GM23338 (cell line): Measurements from ENCODE around the gene MXRA8.

Experiments
- CREB1 ChIP-seq: fragments of 250-450 bp; sonication (Bioruptor Pico); IDR thresholded peaks from 2 replicates; pipeline ENCODE4 v1.5.0; 2020; ENCODE audit warnings: low read depth, mild to moderate bottlenecking, moderate library complexity
- CTCF ChIP-seq, 2 experiments: fragments of 200-600 bp in 1 of 2; sonication (generic) in 1 of 2; conservative IDR thresholded peaks; 2 replicates each; pipeline versions ENCODE4 v1.5.1 to v1.6.1; 2016 to 2017; ENCODE audit warnings: antibody characterized with exemption in 2 of 2, low read depth in 2 of 2, mild to moderate bottlenecking in 2 of 2, moderate library complexity in 1 of 2
- ETS1 ChIP-seq: IDR thresholded peaks from 2 replicates; pipeline ENCODE4 v1.6.1; 2016; ENCODE audit warnings: antibody characterized with exemption
- EZH2 ChIP-seq: fragments of 200-600 bp; sonication (generic); IDR thresholded peaks from one replicate; pipeline ENCODE4 v1.8.0; 2017; ENCODE audit warnings: antibody characterized with exemption, mild to moderate bottlenecking, low read depth; ENCODE audit not compliant: unreplicated experiment
- EZH2phosphoT487 ChIP-seq: fragments of 200-600 bp; sonication (generic); IDR thresholded peaks from one replicate; pipeline ENCODE4 v1.8.1; 2018; ENCODE audit warnings: antibody characterized with exemption; ENCODE audit not compliant: unreplicated experiment
- JUNB ChIP-seq: IDR thresholded peaks from one replicate; pipeline ENCODE4 v1.6.1; 2016; ENCODE audit warnings: antibody characterized with exemption; ENCODE audit not compliant: unreplicated experiment
- NANOG ChIP-seq: IDR thresholded peaks from 2 replicates; pipeline ENCODE4 v1.6.1; 2016; ENCODE audit warnings: antibody characterized with exemption, borderline replicate concordance
- POLR2AphosphoS5 ChIP-seq: IDR thresholded peaks from 2 replicates; pipeline ENCODE4 v1.6.1; 2016; ENCODE audit warnings: antibody characterized with exemption, low read depth
- REST ChIP-seq: IDR thresholded peaks from one replicate; pipeline ENCODE4 v1.6.1; 2018; ENCODE audit warnings: antibody characterized with exemption; ENCODE audit not compliant: unreplicated experiment
- ZNF114 ChIP-seq: fragments of 250-450 bp; sonication (Bioruptor Pico); IDR thresholded peaks from 2 replicates; pipeline ENCODE4 v1.5.0; 2020; ENCODE audit warnings: mild to moderate bottlenecking, moderate library complexity
- ZNF331 ChIP-seq: fragments of 250-450 bp; sonication (Bioruptor Pico); IDR thresholded peaks from 2 replicates; pipeline ENCODE4 v1.5.0; 2020; ENCODE audit warnings: low read depth, mild to moderate bottlenecking, moderate library complexity
- ZNF462 ChIP-seq: fragments of 250-450 bp; sonication (Bioruptor Pico); IDR thresholded peaks from 2 replicates; pipeline ENCODE4 v1.5.0; 2020; ENCODE audit warnings: mild to moderate bottlenecking, moderate library complexity

- no peak for TF ChIP-seq ZNF331 (CRISPR knock-in tag)
- TF ChIP-seq CTCF (conservative IDR thresholded peaks at IDR 0.05; ENCODE audit: low read depth in 2 of 2), result no peak
- no peak for TF ChIP-seq EZH2phosphoT487
- no peak for TF ChIP-seq ETS1
- no peak for TF ChIP-seq POLR2AphosphoS5
- no peak for TF ChIP-seq JUNB
- TF ChIP-seq CREB1 (CRISPR knock-in tag), result no peak
- no peak for TF ChIP-seq REST
- no peak for TF ChIP-seq EZH2
- no peak for TF ChIP-seq NANOG
- TF ChIP-seq ZNF114 (CRISPR knock-in tag), result no peak
- no peak for TF ChIP-seq ZNF462 (CRISPR knock-in tag)
These were observed 32.3 kb upstream of the MXRA8 start for GRCh38 chr1:1390675-1391074.
